HPDE6-E6E7 (cell line): Measurements from ENCODE around the gene PDLIM3.
"Not testable (repeated sequence)": the region's sequence is repeated elsewhere in the genome, so short reads cannot be mapped to it uniquely, and the experiment has no call there.

Experiments used
- DNase-seq: peaks from one replicate; pipeline ENCODE4 v3.0.0; 2011; ENCODE audit warnings: missing footprints; ENCODE audit errors: extremely low spot score

PDLIM3 gene, protein sequence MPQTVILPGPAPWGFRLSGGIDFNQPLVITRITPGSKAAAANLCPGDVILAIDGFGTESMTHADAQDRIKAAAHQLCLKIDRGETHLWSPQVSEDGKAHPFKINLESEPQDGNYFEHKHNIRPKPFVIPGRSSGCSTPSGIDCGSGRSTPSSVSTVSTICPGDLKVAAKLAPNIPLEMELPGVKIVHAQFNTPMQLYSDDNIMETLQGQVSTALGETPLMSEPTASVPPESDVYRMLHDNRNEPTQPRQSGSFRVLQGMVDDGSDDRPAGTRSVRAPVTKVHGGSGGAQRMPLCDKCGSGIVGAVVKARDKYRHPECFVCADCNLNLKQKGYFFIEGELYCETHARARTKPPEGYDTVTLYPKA

DNA sequence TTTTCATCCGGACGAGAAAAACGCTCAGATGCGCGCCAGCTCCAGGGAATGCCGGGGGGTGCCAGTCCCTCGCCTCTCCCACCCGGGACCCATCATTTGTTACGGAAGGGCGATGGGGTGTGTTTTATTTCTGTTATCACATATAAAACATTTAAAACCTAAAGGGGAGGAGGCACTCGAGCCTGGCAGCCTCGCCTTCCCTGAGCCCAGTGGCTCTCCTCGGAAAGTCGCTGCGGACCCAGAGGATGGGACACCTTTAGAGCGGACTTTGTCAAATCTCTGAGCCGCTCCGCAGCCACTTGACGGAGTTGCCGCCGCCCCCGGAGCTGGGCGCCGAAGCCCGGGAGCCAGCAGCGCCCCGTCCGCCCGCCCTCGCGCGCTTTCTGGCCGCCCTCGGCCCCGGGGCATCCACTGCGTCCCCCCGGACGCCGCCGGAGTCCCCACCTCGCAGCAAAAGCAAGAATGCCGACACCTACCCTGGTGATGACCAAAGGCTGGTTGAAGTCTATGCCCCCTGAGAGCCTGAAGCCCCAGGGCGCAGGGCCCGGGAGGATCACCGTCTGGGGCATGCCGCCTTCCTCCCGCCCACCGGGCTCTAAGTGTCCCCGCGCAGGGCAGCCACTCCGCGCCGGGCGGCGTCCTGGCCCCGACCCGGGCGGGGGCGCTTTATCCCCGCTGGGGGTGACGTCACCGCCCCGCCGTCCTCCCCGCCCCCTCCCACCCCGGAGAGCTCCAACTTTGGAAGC lies at the start of gene PDLIM3:
TSS of gene PDLIM3 (minus strand) at position 642 of the 746 bp plus-strand sequence. CDS start at position 569, 73 bp downstream.
- peak; percentile 22 for DNase-seq

DNA sequence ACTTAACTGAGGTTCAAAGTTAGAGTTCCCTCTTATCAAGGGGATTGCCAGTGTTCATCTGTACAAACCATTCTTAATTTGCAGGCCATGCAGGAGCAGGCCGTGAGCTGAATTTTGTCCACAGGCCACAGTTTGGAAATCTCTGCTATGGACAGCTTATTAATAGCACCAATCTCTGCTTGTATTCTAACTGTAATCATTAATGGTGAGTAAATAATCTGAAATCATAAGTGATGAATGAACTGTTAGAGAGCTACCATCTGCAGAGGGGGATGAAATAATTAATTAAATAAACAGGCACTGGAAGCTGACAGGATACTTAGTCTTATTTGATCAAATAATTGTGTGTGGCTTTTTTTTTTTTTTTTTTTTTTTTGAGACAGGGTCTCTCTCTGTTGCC lies 48.5 kb upstream of the PDLIM3 start:
- no peak for DNase-seq

DNA sequence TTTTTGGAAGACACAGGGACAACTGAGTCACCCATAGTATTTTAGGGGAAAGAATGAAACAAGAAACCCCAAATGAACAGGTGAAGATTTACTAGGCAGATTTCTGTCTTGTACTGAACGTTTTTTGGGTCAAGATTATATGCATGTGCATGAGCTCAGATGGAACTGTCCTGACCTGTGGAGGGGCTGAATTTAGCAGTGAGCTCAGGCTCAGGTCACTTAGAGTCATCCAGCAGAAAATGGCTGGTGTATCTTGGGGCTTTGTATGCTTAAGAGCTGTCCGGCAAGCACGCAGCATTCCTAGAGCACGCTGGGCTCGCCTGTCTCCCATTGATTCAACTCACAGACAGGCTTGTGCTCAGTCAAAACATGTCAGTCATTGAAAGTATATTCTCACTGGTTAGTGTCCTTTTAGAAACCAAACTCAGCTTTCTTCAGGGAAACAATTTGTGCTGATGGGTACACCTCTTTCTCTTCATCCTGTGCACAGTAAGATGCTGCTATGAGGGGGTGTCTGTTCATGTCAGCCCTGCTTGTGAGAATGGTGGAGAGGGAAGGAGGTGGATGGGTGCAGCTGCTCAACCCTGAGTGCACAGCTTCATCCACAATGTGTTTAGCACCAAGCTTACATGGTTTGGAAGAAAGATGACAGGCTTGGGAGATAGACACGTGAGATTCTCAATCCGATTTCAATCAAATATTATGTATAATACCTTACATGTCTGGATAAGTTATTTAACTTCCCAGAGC lies 47.5 kb upstream of the PDLIM3 start:
- DNase-seq, result no peak

GRCh38 chr4:185580699-185581098 lies 45.4 kb upstream of the PDLIM3 start:
- no peak for DNase-seq

DNA sequence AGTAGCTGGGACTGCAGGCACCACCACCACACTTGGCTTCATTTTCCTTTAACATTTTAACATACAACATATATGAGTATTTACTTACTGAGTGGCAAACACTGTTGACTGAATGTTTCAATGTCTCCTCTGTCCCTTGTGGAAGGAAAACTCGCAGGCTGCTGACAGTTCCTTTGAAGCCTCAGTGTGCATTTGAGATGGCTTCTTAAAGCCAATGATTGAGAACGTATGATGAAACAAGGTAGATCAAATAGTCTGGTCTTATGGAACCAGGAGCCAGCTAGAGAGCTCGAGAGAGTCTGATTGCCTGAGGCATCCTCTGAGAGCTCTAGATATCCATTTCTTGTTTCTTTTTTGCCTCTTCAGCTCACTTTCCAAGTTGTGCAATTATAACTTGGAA lies 43.0 kb upstream of the PDLIM3 start:
- no peak for DNase-seq

DNA sequence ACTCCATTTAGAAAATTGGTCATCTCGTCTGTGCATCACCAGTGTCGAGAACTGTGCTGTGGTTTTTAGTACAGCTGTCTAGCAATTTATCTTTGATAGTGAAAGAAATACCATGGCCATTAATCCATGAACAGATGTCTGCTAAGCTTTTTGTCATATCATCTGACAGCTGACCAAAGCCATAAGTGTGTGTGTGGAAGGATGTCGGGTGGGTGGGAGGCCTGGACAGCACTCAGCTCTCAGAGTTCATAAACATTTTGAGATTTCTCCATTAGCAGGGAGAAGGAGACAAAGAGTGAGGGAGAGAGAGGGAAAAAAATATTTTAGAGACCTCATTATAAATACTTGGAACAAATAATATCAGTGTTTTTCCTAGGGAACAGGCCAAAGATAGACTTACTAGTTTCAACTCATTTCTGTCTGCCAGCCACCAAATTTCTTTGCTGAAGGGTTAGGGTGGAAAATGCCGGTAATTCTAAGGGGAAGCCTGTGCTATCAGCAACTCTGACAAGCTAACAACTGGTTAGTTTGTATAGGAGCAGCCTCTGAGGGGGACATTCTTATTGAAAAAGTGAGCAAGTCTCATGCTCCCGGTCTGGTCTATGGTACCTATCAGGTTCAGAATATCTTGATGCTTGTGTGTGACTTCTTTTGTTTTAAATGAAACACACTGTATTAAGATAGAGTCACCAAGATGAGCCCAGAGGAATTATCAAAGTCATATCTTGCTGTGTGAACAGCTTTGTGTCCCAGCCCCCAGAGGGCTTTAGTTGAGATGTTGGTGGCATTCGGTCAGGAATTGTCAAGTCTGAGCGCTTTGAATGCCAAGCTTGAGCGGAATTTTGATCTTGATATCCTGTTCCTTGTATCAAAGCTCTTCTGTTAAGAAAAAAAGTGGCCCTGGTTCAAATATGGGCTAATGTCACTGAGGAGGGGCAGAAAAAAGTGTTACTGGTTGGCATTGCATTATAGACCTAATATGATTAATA lies 41.9 kb upstream of the PDLIM3 start:
- no peak for DNase-seq

- no peak for DNase-seq
Measured at GRCh38 chr4:185576314-185576961, 41.1 kb upstream of the PDLIM3 start.

- DNase-seq, result peak; percentile 86
Measured at GRCh38 chr4:185573651-185574199, 38.4 kb upstream of the PDLIM3 start.

DNA sequence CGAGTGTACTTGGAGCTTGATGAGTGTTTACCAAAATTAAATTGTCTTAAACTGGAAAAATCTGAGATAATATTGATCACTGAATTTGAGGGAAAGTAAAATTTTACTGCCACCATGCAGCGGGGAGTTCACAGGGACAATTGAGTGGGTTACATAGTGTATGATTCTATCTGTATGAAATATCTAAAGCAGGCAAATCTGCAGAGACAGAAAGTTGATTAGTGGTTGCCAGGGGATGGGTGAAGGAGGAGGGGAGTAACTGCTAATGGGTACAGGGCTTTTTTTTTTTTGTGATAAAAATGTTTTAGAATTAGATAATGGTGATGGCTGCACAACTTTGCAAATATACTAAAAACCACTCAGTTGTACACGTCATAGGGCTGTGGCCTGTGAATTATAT lies 35.4 kb upstream of the PDLIM3 start:
- no peak for DNase-seq

DNA sequence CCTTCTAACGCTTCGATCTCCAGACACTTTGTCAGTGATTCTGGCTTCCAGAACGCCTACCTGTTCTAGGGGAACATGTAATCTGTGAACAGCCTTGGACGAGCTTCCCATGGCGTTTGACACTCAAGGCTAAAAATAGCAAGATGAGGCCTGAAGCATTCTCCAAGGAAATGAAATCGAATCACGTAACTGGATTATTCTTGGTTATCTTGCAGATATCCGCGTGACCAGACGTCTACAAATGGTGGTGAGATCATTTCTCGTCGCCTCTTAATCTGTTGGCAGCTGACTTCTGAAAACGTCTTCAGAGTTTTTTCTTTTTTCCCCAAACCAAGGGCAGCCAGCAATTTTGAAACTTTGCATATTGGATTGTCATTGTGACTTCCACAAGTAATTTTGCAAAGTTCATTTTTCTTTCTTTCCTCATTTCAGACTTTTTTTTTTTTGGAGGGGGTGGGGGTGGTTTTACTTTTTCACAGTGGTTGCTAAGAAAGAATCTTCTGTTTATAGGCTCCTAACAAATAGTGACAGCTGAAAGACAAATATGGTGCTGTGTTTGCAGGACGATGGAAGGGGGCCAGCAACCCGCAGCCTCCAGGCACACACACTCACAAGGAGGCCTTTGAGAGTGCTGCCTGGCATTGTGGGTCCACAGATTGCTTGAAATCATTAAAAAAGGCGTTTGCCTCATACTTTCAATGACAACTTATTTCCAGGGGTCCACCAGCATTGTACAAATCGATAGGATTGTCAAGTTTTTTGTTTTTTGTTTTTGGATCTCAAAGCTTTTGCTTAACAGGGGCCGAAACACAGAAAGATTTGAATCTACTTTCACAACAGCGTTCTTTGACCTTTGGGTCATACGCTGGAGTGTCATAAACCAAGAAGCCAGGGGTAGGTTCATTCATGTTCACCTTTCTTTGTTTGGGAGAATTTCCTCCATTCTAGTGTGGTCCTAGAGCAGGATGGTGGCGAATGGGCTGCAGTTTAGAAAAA lies 32.4 kb upstream of the PDLIM3 start:
- no peak for DNase-seq

GRCh38 chr4:185566972-185567371 lies 31.7 kb upstream of the PDLIM3 start:
- no peak for DNase-seq

- DNase-seq, result no peak
Measured at GRCh38 chr4:185566425-185566824, 31.1 kb upstream of the PDLIM3 start.

- no peak for DNase-seq
Measured at GRCh38 chr4:185565696-185566095, 30.4 kb upstream of the PDLIM3 start.

DNA sequence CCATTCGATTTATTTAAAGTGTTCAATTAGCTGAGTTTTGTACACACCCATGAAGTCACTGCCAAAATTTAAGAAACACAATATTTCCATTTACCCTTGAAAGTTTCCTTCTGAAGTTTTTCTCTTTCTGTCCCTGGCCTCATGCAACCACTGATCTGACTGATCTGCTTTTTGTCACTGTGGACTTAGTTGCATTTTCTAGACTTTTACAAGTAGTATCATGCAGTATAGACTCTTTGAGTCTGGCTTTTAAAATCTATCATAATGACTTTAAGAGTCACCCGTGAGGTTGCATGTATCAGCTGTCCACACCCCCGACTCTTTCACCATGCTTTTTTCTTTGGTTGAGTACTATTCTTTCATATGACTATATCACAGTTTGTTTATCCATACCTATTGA lies 29.0 kb upstream of the PDLIM3 start:
- DNase-seq, result no peak

DNA sequence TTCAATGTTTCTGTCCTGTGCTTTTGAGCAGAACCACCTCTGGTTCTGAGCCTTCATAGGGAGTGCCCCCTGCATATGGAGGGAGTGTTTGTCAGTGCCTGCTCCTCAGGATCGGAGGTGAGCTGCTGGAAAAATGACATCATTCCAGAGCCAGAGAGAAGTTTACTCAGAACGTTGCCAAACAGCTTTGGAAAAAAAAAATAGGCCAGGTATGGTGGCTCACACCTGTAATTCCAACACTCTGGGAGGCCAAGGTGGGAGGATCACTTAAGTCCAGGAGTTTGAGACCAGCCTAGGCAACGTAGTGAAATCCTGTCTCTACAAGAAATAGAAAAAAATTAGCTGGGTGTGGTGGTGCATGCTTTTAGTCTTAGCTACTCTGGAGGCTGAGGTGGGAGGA lies 27.2 kb upstream of the PDLIM3 start:
- no peak for DNase-seq

DNA sequence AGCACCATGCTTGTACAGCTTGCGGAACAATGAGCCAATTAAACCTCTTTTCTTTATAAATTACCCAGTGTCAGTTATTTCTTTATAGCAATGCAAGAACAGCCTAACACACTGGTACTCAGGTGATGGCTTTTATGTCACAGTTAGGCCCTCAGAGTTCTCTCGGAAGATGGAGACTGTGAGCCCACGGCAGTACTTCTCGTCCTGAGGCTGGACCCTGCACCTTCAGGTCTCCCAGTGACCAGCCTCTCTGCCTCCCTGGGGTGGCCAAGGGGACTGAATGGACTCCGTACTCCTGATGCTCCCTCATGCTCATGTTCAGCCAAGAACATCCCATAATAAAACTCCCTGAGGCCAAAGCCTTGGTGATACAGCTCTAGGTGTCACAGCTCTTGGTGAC lies 25.0 kb upstream of the PDLIM3 start:
- no peak for DNase-seq

DNA sequence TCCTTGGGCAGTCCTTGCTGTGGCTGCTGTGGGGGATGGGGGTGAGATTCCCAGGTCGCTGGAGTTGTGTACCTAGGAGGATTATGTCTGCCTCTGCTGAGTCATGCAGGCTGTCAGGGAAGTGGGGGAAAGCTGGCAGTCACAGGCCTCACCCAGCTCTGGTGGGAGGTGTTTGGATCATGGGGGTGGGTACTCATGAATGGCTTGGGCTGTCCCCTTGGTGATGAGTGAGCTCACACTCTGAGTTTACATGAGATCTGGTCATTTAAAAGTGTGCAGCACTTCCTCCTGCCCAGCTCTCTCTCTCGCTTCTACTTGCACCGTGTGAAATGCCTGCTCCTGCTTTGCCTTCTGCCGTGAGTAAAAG lies 24.6 kb upstream of the PDLIM3 start:
- peak; percentile 29 for DNase-seq

- not testable (repeated sequence) for DNase-seq
Measured at GRCh38 chr4:185559251-185559914, 24.1 kb upstream of the PDLIM3 start.
